HG03457 (cell line): ENCODE data around the gene CASP2.
"Not testable (repeated sequence)": the region's sequence is repeated elsewhere in the genome, so short reads cannot be mapped to it uniquely, and the experiment has no call there.

ENCODE experiments used
- ATAC-seq: cut with Tn5 transposase; IDR thresholded peaks from one replicate; pipeline ENCODE4 v1.9.1; 2021; ENCODE audit warnings: moderate number of reproducible peaks; ENCODE audit not compliant: unreplicated experiment

Gene CASP2

GRCh38 chr7:143289888-143290287, 1.7 kb downstream of the CASP2 start:
- ATAC-seq = not testable (repeated sequence)

- ATAC-seq = no peak
Measured at GRCh38 chr7:143290293-143290692, 2.1 kb downstream of the CASP2 start.

- no peak for ATAC-seq
Measured at GRCh38 chr7:143292876-143293275, 4.7 kb downstream of the CASP2 start.

GRCh38 chr7:143295870-143296269, 7.7 kb downstream of the CASP2 start:
- ATAC-seq = no peak

GRCh38 chr7:143296686-143297085, 8.5 kb downstream of the CASP2 start:
- ATAC-seq = no peak

GRCh38 chr7:143299346-143299745, 11.2 kb downstream of the CASP2 start:
- no peak for ATAC-seq

GRCh38 chr7:143299840-143300239, 11.7 kb downstream of the CASP2 start:
- no peak for ATAC-seq

GRCh38 chr7:143300959-143301935, 13.1 kb downstream of the CASP2 start:
- ATAC-seq = no peak

GRCh38 chr7:143303733-143304132, 15.6 kb downstream of the CASP2 start:
- no peak for ATAC-seq

GRCh38 chr7:143304938-143305337, 16.8 kb downstream of the CASP2 start:
- ATAC-seq = no peak

GRCh38 chr7:143305423-143306070, 17.4 kb downstream of the CASP2 start:
- no peak for ATAC-seq

GRCh38 chr7:143308632-143309031, 20.5 kb downstream of the CASP2 start:
- ATAC-seq = no peak

- ATAC-seq = no peak
Measured at GRCh38 chr7:143314127-143314526, 26.0 kb downstream of the CASP2 start.

GRCh38 chr7:143315776-143316175, 27.6 kb downstream of the CASP2 start, which contains the start of gene CLCN1:
Gene CLCN1 (plus strand): TSS chr7:143316111. CDS start chr7:143316213, 102 bp downstream.
- ATAC-seq = no peak

GRCh38 chr7:143316492-143316891, 28.3 kb downstream of the CASP2 start:
- ATAC-seq = no peak

GRCh38 chr7:143318661-143319060, 30.5 kb downstream of the CASP2 start:
- ATAC-seq = no peak

GRCh38 chr7:143320620-143321019, 32.5 kb downstream of the CASP2 start:
- ATAC-seq = no peak

GRCh38 chr7:143321242-143321641, 33.1 kb downstream of the CASP2 start:
- no peak for ATAC-seq

- no peak for ATAC-seq
Measured at GRCh38 chr7:143321734-143322133, 33.6 kb downstream of the CASP2 start.

GRCh38 chr7:143322760-143323633, 34.8 kb downstream of the CASP2 start:
- no peak for ATAC-seq

- ATAC-seq = no peak
Measured at GRCh38 chr7:143323653-143324052, 35.5 kb downstream of the CASP2 start.
